Measurements from ENCODE around the gene ISG20L2. TPM values are rescaled to one million over a fixed set of nuclear protein-coding genes. Genes with fewer than 3 reads are reported as not detected.
A peak's percentile ranks its signal among the peaks of the same experiment; 100 is the strongest.

ISG20L2 gene
- total RNA-seq, 1 donor from 2014 or later: 47.0 TPM

GRCh38 chr1:156756355-156756754 is 27.8 kb upstream of the ISG20L2 start:
- no peak for TF ChIP-seq CTCF (conservative IDR thresholded peaks at IDR 0.05)
- H3K4me1 Mint-ChIP-seq: peaks cover 11% of the 10 kb centered on the region
- no peak overlapping the region for H3K27ac Mint-ChIP-seq (ENCODE audit: unreplicated experiment)
- no peak overlapping the region for H3K4me3 Mint-ChIP-seq
- DNase-seq (ENCODE audit: low read depth, low spot score): no peak
- no peaks in the 10 kb centered on the region for H3K27me3 Mint-ChIP-seq (ENCODE audit: low read depth)
- H3K9me3 Mint-ChIP-seq: no peaks in the 10 kb centered on the region
- no peaks in the 10 kb centered on the region for H3K36me3 Mint-ChIP-seq (ENCODE audit: low read depth)

GRCh38 chr1:156755527-156755950 is 27.0 kb upstream of the ISG20L2 start:
- no peak for DNase-seq (ENCODE audit: low read depth, low spot score)
- no peak for TF ChIP-seq CTCF (conservative IDR thresholded peaks at IDR 0.05)
- peaks cover 2% of the 10 kb centered on the region for H3K36me3 Mint-ChIP-seq (ENCODE audit: low read depth)
- no peaks in the 10 kb centered on the region for H3K9me3 Mint-ChIP-seq
- H3K4me1 Mint-ChIP-seq: peaks cover 14% of the 10 kb centered on the region
- H3K27me3 Mint-ChIP-seq (ENCODE audit: low read depth): no peaks in the 10 kb centered on the region
- peak overlapping the region; percentile 79 for H3K4me3 Mint-ChIP-seq
- H3K27ac Mint-ChIP-seq (ENCODE audit: unreplicated experiment): no peak overlapping the region

GRCh38 chr1:156754219-156754618 is 25.7 kb upstream of the ISG20L2 start:
- Mint-ChIP-seq H3K27me3 (ENCODE audit: low read depth) (no peaks in the 10 kb centered on the region), H3K36me3 (ENCODE audit: low read depth) (peaks cover 3% of the 10 kb centered on the region), H3K4me3 (peak overlapping the region; percentile 79), H3K9me3 (no peaks in the 10 kb centered on the region), H3K27ac (ENCODE audit: unreplicated experiment) (no peak overlapping the region), H3K4me1 (peaks cover 27% of the 10 kb centered on the region)
- no peak for DNase-seq (ENCODE audit: low read depth, low spot score)
- no peak for TF ChIP-seq CTCF (conservative IDR thresholded peaks at IDR 0.05)

GRCh38 chr1:156752843-156753482 is 24.4 kb upstream of the ISG20L2 start:
- no peaks in the 10 kb centered on the region for H3K9me3 Mint-ChIP-seq
- peak overlapping the region; percentile 99 for H3K4me3 Mint-ChIP-seq
- H3K36me3 Mint-ChIP-seq (ENCODE audit: low read depth): peaks cover 3% of the 10 kb centered on the region
- no peaks in the 10 kb centered on the region for H3K27me3 Mint-ChIP-seq (ENCODE audit: low read depth)
- no peak overlapping the region for H3K27ac Mint-ChIP-seq (ENCODE audit: unreplicated experiment)
- peaks cover 39% of the 10 kb centered on the region for H3K4me1 Mint-ChIP-seq
- no peak for TF ChIP-seq CTCF (conservative IDR thresholded peaks at IDR 0.05)
- DNase-seq (ENCODE audit: low read depth, low spot score): no peak

- TF ChIP-seq CTCF (conservative IDR thresholded peaks at IDR 0.05): no peak
- no peaks in the 10 kb centered on the region for H3K9me3 Mint-ChIP-seq
- DNase-seq (ENCODE audit: low read depth, low spot score): peak; percentile 90
- H3K36me3 Mint-ChIP-seq (ENCODE audit: low read depth): peaks cover 3% of the 10 kb centered on the region
- H3K27ac Mint-ChIP-seq (ENCODE audit: unreplicated experiment): peak overlapping the region; percentile 99
- peak overlapping the region; percentile 99 for H3K4me3 Mint-ChIP-seq
- H3K27me3 Mint-ChIP-seq (ENCODE audit: low read depth): no peaks in the 10 kb centered on the region
- peaks cover 48% of the 10 kb centered on the region for H3K4me1 Mint-ChIP-seq
Observed at GRCh38 chr1:156751757-156752481, 23.4 kb upstream of the ISG20L2 start.
